GOT3 (cell line): ENCODE measurements around the gene SCUBE1.

Experiments
- DNase-seq: peaks from one replicate; lab custom pipeline; 2025; ENCODE audit warnings: mixed read lengths; lab: John Stamatoyannopoulos, UW

Gene SCUBE1

GRCh38 chr22:43155789-43156188, 187.4 kb downstream of the SCUBE1 start:
- DNase-seq = no peak

GRCh38 chr22:43154887-43155536, 188.2 kb downstream of the SCUBE1 start:
- no peak for DNase-seq

DNA sequence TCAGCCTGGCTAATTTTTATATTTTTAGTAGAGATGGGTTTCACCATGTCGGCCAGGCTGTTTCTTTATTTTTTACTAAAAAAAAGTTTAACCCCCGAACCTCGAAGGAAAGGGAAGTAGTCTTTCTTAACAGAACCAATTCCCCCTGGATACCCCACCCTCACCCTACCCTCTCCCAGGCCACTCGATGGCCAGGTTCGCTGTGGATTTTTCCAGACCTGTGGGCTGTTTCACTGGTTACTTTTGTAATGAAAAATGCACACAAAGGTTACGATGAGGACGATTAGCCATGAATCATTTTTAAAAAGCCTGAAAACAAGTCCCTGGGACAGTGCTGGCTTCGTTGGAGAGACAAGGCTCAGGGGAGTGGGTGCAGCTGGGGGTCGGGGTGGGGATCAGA, 189.3 kb downstream of the SCUBE1 start:
- no peak for DNase-seq

DNA sequence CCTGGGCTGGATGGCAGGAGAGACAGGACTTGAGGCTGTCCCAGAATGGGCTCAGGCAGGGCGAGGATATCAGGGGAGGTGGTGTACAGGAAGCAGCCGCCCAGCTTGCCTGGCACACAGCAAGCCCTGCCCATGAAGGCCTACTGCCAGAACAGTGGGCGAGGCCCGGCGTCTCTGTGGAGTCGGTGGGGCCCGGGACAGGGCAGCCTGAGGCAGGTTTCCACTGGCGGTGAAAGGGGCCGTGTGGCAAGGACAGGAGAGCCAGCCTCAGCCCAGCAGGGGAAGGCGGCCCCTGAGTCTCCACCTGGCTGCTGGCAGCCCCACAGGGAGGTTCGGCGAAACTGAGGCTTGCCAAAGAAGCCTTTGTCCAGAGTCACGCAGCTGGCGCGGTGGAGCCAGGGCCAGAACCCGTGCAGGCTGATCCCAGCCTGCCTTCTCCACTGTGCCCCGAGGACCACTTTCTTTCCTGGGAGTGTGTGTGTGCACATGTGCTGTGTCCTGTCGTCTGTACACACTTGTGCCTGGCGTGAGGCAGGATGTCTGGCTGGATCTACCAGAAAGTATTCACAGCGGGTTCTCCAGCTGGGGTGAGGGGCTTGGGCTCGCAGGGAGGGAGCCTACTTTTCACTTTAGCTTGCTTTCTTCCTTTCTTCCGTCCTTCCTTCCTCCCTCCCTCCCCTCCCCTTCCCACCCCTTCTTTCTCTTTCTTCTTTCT, 190.7 kb downstream of the SCUBE1 start:
- peak; percentile 11 for DNase-seq

GRCh38 chr22:43152003-43152356, 191.2 kb downstream of the SCUBE1 start:
- DNase-seq = no peak

- peak; percentile 55 for DNase-seq
Observed at GRCh38 chr22:43151251-43152002, 191.7 kb downstream of the SCUBE1 start, which contains the start of gene TSPO. TSPO (plus strand) TSS chr22:43151559; CDS start chr22:43159239, 7,680 bp downstream.

DNA sequence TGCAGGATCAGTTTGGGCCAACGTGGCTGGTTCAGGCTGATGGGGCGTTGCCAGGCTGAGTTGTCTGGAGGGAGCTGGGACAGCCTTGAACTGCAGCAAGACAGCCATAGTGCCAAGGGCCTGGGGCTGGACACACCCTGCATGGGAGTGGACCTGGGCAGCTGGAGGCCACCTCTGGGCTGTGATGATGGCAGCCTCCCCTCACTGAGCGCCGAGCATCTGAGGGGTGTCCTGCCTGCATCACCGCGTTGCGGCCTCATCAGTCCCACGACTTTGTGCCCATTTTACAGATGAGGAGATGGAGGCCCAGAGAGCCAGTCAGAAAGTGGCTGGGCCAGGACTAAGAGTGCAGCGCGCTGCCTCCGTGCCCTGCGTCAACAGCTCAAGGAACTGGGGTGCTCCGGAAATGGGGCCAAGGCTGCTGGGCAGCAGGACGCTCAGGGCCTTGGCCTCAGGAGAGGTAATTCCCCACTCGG, 192.4 kb downstream of the SCUBE1 start:
- no peak for DNase-seq

GRCh38 chr22:43148581-43148980, 194.6 kb downstream of the SCUBE1 start:
- DNase-seq = no peak

GRCh38 chr22:43147821-43148220, 195.4 kb downstream of the SCUBE1 start:
- DNase-seq = no peak
